ENCODE data around the gene CHMP4A. TPM values are rescaled to one million over a fixed set of nuclear protein-coding genes. Genes with fewer than 3 reads are reported as not detected.

The CHMP4A gene
- total RNA-seq, 6 experiments from 2014 or later: 32.4 to 41.1 (median 38.8) TPM

DNA sequence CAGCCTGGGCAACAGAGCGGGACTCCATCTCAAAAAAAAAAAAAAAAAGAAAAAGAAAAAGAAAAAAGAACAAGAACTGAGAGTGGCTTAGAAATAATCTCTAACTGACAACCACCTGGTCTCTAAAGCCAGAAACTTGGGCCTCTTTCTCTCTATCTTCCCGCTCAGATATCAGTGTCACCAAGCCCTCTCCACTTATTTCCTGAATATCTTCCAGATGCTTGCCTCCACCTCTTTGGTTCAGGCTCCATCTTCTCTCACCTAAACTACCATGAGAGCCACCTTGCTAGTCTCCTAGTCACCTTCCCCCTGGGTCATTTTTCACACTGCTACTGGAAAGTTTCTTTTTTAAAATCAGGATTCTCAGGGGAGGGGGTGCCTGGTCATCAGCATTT, 16.2 kb downstream of the CHMP4A start:
- Mint-ChIP-seq H3K9me3 (peaks cover 5% of the 10 kb centered on the region; the same call in 1 of the 2 replicates), H3K4me3 (peak overlapping the region; percentile 96), H3K36me3 (ENCODE audit: low read depth) (peaks cover 45% of the 10 kb centered on the region), H3K4me1 (ENCODE audit: low read depth) (peaks cover 48% of the 10 kb centered on the region), H3K27me3 (ENCODE audit: insufficient read depth) (no peaks in the 10 kb centered on the region; the same call in none of the 2 replicates), H3K27ac (peak overlapping the region; percentile 95)
- no peak for DNase-seq
- TF ChIP-seq, protein P1, sequence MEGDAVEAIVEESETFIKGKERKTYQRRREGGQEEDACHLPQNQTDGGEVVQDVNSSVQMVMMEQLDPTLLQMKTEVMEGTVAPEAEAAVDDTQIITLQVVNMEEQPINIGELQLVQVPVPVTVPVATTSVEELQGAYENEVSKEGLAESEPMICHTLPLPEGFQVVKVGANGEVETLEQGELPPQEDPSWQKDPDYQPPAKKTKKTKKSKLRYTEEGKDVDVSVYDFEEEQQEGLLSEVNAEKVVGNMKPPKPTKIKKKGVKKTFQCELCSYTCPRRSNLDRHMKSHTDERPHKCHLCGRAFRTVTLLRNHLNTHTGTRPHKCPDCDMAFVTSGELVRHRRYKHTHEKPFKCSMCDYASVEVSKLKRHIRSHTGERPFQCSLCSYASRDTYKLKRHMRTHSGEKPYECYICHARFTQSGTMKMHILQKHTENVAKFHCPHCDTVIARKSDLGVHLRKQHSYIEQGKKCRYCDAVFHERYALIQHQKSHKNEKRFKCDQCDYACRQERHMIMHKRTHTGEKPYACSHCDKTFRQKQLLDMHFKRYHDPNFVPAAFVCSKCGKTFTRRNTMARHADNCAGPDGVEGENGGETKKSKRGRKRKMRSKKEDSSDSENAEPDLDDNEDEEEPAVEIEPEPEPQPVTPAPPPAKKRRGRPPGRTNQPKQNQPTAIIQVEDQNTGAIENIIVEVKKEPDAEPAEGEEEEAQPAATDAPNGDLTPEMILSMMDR (IDR thresholded peaks at IDR 0.05): no peak

DNA sequence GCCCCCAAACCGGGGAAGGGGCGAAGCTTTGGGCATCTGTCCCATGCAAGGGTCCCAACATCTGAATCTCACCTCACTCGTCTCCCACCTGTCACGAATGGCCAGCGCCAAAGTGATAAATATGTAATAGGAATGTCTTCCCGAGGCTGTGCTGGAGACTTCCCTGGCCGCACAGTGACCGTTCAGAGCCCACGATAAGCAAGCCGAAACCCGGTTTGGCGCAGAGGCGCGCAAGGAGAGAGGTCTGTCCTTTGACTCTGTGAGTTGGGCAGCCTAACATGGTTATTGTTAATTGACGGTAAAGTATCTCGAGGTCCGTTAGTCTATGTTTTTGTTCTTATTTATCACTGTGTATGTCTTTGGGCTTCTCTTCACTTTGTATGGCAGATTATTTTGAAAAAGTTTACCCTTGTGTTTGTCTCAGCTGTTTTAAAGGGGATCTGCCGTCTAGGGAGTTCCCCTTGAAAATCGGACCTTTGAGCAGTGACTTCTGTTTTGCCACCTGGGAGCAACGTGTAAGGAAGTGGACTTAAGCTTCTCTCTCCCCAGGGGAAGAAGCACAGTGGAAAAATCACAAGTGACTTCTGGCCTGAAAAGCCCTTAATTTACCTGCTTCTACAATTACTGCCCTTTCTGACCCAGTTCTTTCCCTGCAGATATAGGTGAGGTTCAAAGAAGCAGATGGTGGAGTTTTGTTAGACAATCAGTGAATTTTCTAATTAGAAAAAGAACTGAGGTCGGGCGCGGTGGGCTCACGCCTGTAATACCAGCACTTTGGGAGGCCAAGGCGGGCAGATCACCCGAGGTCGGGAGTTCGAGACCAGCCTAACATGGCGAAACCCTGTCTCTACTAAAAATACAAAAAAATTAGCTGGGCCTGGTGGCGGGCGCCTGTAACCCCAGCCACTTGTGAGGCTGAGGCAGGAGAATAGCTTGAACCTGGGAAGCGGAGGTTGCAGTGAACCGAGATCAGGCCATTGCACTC, 16.9 kb downstream of the CHMP4A start:
- Mint-ChIP-seq H3K36me3 (ENCODE audit: low read depth) (peaks cover 42% of the 10 kb centered on the region), H3K4me3 (peak overlapping the region; percentile 96), H3K9me3 (peaks cover 2% of the 10 kb centered on the region; the same call in 1 of the 2 replicates), H3K27me3 (ENCODE audit: insufficient read depth) (no peaks in the 10 kb centered on the region; the same call in none of the 2 replicates), H3K27ac (peak overlapping the region; percentile 95), H3K4me1 (ENCODE audit: low read depth) (peaks cover 51% of the 10 kb centered on the region)
- TF ChIP-seq, protein P1 (IDR thresholded peaks at IDR 0.05): no peak
- no peak for DNase-seq

DNA sequence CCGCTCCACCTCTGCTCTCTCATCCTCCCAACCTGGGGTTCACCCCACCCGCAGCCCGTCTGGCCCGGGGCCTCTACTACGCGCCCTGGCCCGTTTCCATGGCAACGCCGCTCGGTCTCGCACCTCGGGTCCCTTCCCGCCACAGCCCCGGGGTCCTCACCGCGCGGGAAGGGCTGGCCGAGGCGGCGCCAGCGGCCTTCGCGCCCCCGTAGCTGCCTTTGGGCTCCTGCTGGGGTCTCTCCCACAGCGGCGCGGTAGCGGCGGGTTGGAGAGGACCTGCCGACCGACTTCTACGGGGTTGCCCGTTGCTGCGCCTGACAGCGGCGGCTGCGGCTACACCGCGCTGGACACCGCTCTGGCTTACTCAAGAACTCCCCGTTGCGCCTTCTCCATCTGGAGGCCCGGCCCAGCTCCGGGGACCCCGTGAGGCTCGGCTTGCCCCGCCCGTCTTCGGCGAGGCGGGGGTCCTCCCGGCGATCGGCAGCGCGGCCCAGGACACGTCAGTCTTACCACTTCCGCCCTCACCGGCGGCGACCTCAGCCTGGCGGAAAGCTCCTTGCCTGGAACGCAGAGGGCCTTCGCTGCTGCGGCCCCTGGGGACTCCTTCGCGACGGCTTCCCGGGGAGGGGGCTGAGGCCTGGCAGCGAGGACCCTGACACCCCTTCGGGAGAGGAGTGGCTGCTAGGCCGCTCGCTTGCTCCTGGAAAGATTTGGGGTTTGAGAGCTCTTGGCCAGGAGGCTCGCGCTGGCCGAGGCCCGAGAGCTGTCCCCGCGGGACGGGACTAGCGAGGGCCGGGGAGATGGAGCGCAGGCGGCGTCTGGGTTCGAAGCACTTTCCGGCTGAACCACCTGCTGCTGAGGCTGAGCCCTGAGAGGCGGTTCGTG, 17.9 kb downstream of the CHMP4A start, which contains the start of gene TM9SF1:
TSS of gene TM9SF1 (minus strand) at position 256 of the 885 bp plus-strand sequence. CDS start 422 bp downstream, outside the sequence.
- H3K36me3 Mint-ChIP-seq (ENCODE audit: low read depth): peaks cover 39% of the 10 kb centered on the region
- H3K27ac Mint-ChIP-seq: peak within 1 kb of the TSS; percentile 95
- peak; percentile 69 for DNase-seq
- peaks cover 51% of the 10 kb centered on the region for H3K4me1 Mint-ChIP-seq (ENCODE audit: low read depth)
- peak within 1 kb of the TSS; percentile 96 for H3K4me3 Mint-ChIP-seq
- H3K27me3 Mint-ChIP-seq (ENCODE audit: insufficient read depth): no peaks in the 10 kb centered on the region; the same call in none of the 2 replicates
- TF ChIP-seq, protein P1 (IDR thresholded peaks at IDR 0.05): no peak
- H3K9me3 Mint-ChIP-seq: no peaks in the 10 kb centered on the region

DNA sequence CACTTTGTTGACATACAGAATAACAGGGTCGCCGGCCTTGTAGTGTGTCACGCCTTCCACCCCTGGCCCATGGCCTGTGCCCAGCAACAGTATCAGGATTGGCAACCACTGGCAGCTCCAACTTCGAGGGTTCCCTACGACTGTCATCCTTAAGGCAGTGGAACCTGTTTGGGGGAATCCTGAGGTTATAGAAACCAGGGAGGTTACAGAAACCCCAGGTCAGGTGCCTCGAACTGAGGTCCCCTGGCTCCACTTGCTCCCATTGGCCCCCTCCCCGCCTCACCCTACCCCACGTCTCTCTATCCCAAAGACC, 18.5 kb downstream of the CHMP4A start:
- TF ChIP-seq, protein P1 (IDR thresholded peaks at IDR 0.05): no peak
- peaks cover 54% of the 10 kb centered on the region for H3K4me1 Mint-ChIP-seq (ENCODE audit: low read depth)
- DNase-seq: no peak
- peaks cover 40% of the 10 kb centered on the region for H3K36me3 Mint-ChIP-seq (ENCODE audit: low read depth)
- peak overlapping the region; percentile 96 for H3K4me3 Mint-ChIP-seq
- no peaks in the 10 kb centered on the region; the same call in none of the 2 replicates for H3K27me3 Mint-ChIP-seq (ENCODE audit: insufficient read depth)
- H3K27ac Mint-ChIP-seq: peak overlapping the region; percentile 95
- no peaks in the 10 kb centered on the region for H3K9me3 Mint-ChIP-seq

DNA sequence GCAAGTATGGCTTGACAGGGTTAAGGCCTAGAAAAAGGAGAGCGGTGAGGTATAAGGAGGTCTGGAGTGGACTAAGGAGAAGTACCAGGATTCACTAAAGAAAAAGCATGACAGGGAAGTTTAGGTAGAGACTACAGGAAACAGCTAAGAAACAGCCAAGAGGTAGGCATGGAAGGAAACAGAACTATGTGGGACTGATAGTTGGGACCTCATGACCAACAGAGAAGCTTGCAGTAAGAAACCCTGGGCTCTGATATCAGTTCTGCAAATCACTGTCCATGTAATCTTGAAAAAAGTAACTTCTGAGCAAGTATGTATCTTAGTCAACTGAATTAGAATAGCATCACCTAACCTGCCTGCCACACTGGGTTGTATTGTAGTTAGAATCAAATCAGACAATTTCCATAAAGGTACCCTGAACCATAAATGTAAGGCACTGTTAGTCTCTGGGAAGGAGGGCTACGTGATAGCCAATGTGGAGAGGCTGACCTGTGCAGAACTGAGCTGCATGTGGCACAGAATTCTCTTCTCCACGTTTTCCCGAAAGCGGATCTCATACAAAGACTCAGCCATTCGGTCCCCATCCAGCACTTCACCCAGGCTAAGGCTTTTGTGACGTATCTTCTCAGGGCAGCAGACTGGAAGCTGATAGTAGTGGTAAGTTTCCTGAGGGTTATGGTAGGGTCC, 19.0 kb downstream of the CHMP4A start:
- Mint-ChIP-seq H3K4me1 (ENCODE audit: low read depth) (peaks cover 58% of the 10 kb centered on the region), H3K9me3 (no peaks in the 10 kb centered on the region), H3K27me3 (ENCODE audit: insufficient read depth) (no peaks in the 10 kb centered on the region; the same call in none of the 2 replicates), H3K4me3 (peak overlapping the region; percentile 96), H3K36me3 (ENCODE audit: low read depth) (peaks cover 36% of the 10 kb centered on the region), H3K27ac (peak overlapping the region; percentile 95)
- DNase-seq: no peak
- TF ChIP-seq, protein P1 (IDR thresholded peaks at IDR 0.05): no peak
